SKM-1 treated with dmso at 0.1 percent for 144 hours (cell line): ENCODE results near the gene IFITM2.
"Not testable (repeated sequence)": the region's sequence is repeated elsewhere in the genome, so short reads cannot be mapped to it uniquely, and the experiment has no call there.

Source experiments
- DNase-seq: peaks from one replicate; lab custom pipeline; 2025; ENCODE audit not compliant: unreplicated experiment; lab: John Stamatoyannopoulos, UW

The IFITM2 gene

GRCh38 chr11:339963-340362 is 32.3 kb downstream of the IFITM2 start:
- no peak for DNase-seq

- DNase-seq: no peak
Observed at GRCh38 chr11:340539-341512, 33.2 kb downstream of the IFITM2 start.

- no peak for DNase-seq
Observed at GRCh38 chr11:342328-342727, 34.7 kb downstream of the IFITM2 start.

GRCh38 chr11:344836-345578 is 37.4 kb downstream of the IFITM2 start:
- no peak for DNase-seq

GRCh38 chr11:346529-346928 is 38.9 kb downstream of the IFITM2 start:
- DNase-seq: no peak

GRCh38 chr11:349270-349954 is 41.8 kb downstream of the IFITM2 start:
- not testable (repeated sequence) for DNase-seq

GRCh38 chr11:350033-350722 is 42.6 kb downstream of the IFITM2 start:
- DNase-seq: not testable (repeated sequence)

- peak; percentile 51 for DNase-seq
Observed at GRCh38 chr11:350723-351255, 43.2 kb downstream of the IFITM2 start.

- DNase-seq: no peak
Observed at GRCh38 chr11:351411-351810, 43.8 kb downstream of the IFITM2 start.

- no peak for DNase-seq
Observed at GRCh38 chr11:352456-353031, 44.9 kb downstream of the IFITM2 start.

- DNase-seq: no peak
Observed at GRCh38 chr11:353179-353873, 45.7 kb downstream of the IFITM2 start.

- no peak for DNase-seq
Observed at GRCh38 chr11:355581-356458, 48.2 kb downstream of the IFITM2 start.

- DNase-seq: no peak
Observed at GRCh38 chr11:356610-357009, 49.0 kb downstream of the IFITM2 start.

GRCh38 chr11:357582-357981 is 50.0 kb downstream of the IFITM2 start:
- no peak for DNase-seq

- no peak for DNase-seq
Observed at GRCh38 chr11:358129-358800, 50.6 kb downstream of the IFITM2 start.
